Activated gamma-delta T cell treated with Interleukin-2 at 50 U/mL for 16 hours (primary cell): Measurements from ENCODE around the gene SH3BP2.

ENCODE experiments used
- DNase-seq: peaks from one replicate; pipeline ENCODE4 v3.0.0-alpha.2; 2020

SH3BP2 gene

GRCh38 chr4:2805712-2806389 is 13.0 kb downstream of the SH3BP2 start:
- no peak for DNase-seq

GRCh38 chr4:2806390-2807355 is 13.8 kb downstream of the SH3BP2 start:
- DNase-seq = no peak

- no peak for DNase-seq
Observed at GRCh38 chr4:2807571-2807970, 14.7 kb downstream of the SH3BP2 start.

GRCh38 chr4:2808001-2808400 is 15.1 kb downstream of the SH3BP2 start:
- no peak for DNase-seq

- no peak for DNase-seq
Observed at GRCh38 chr4:2809610-2810180, 16.8 kb downstream of the SH3BP2 start.

- no peak for DNase-seq
Observed at GRCh38 chr4:2810388-2810787, 17.5 kb downstream of the SH3BP2 start.

GRCh38 chr4:2811830-2812611 is 19.1 kb downstream of the SH3BP2 start:
- DNase-seq = peak; percentile 60

- no peak for DNase-seq
Observed at GRCh38 chr4:2812612-2813354, 19.9 kb downstream of the SH3BP2 start.

- no peak for DNase-seq
Observed at GRCh38 chr4:2813446-2814405, 20.8 kb downstream of the SH3BP2 start.

- DNase-seq = peak; percentile 45
Observed at GRCh38 chr4:2814627-2815270, 21.9 kb downstream of the SH3BP2 start.

GRCh38 chr4:2816401-2816954 is 23.6 kb downstream of the SH3BP2 start:
- no peak for DNase-seq

- DNase-seq = no peak
Observed at GRCh38 chr4:2817137-2817536, 24.3 kb downstream of the SH3BP2 start.

- DNase-seq = no peak
Observed at GRCh38 chr4:2817701-2818350, 24.9 kb downstream of the SH3BP2 start.

- DNase-seq = no peak
Observed at GRCh38 chr4:2818351-2818939, 25.6 kb downstream of the SH3BP2 start.

GRCh38 chr4:2819244-2820215 is 26.6 kb downstream of the SH3BP2 start:
- DNase-seq = no peak

GRCh38 chr4:2820216-2820982 is 27.5 kb downstream of the SH3BP2 start:
- no peak for DNase-seq
